Fibroblast of villous mesenchyme (primary cell): ENCODE data around the gene SCT. TPM values are rescaled to one million over a fixed set of nuclear protein-coding genes. Genes with fewer than 3 reads are reported as not detected.

Experiments used
- DNase-seq: peaks from one replicate; pipeline ENCODE4 v3.0.0-alpha.2; 2010; ENCODE audit warnings: low read depth
- H3K4me3 ChIP-seq: 2 replicates; pipeline ENCODE4 v1.5.1; 2011; ENCODE audit warnings: low read depth, mild to moderate bottlenecking, low read length
- CTCF ChIP-seq: IDR thresholded peaks from 2 replicates; pipeline ENCODE4 v1.5.1; 2012; ENCODE audit warnings: low read depth, mild to moderate bottlenecking, low read length; ENCODE audit not compliant: insufficient read depth
- total RNA-seq: library from RNA; depleted of rRNA; stranded (reverse); fragments of >200 nt; gene quantifications from 2 replicates; pipeline ENCODE4 v1.2.3, GENCODE V29; 2012

Gene SCT
- total RNA-seq, 1 donor = not detected

GRCh38 chr11:586376-587316 is 40.3 kb downstream of the SCT start:
- DNase-seq = no peak
- no peak overlapping the region for H3K4me3 ChIP-seq
- TF ChIP-seq CTCF = no peak

GRCh38 chr11:584287-584686 is 42.7 kb downstream of the SCT start:
- no peak for TF ChIP-seq CTCF
- no peak overlapping the region for H3K4me3 ChIP-seq

GRCh38 chr11:581752-582151 is 45.2 kb downstream of the SCT start:
- no peak for TF ChIP-seq CTCF
- no peak for DNase-seq
- no peak overlapping the region for H3K4me3 ChIP-seq

More at GRCh38 chr11:584287-584686, 42.7 kb downstream of the SCT start:
- DNase-seq = no peak

- no peak for DNase-seq
- TF ChIP-seq CTCF = no peak
- H3K4me3 ChIP-seq = no peak overlapping the region
These were observed 45.6 kb downstream of the SCT start for GRCh38 chr11:581342-581741.

- peak; percentile 23 for DNase-seq
- H3K4me3 ChIP-seq = no peak overlapping the region
- no peak for TF ChIP-seq CTCF
These were observed 47.0 kb downstream of the SCT start for GRCh38 chr11:579830-580601.

- no peak for DNase-seq
- TF ChIP-seq CTCF = no peak
- peak overlapping the region; percentile 75 for H3K4me3 ChIP-seq
These were observed 48.5 kb downstream of the SCT start for GRCh38 chr11:578276-579035.
